ENCODE data around the gene RBM20. TPM values are rescaled to one million over a fixed set of nuclear protein-coding genes. Genes with fewer than 3 reads are reported as not detected.

Gene RBM20
- total RNA-seq, 4 donors from 2014 or later, result 1.6 to 18.6 (median 3.2) TPM

DNA sequence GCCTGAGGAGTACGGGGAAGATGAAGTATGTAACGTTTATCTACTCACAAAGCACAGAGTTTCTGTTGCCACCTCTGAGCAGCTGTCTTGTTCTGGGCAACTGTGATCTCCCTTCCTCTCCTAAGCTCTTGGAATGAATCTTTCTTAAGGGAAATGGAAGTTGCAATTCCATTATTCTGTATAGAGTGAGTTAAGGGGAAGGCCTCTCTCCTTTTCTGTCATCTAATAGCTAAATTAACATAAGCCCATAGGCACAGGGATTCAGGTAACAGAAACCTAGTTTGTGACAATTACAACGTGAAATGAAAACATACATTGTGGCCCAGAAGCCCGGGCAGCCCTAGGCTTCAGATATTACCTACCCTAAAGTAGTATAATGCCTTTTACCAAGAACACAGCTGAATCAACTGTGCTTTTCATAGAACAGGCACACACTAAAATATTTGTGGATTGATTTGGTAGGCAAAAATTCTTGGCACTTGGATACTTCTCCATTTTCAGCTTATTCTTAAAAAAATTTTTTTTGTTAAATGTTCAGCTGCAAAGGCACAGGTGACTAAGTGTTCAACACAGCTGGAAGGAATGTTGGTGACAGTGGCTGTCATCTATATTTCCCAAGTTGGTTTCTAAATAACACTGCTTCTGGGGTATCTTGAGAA, 223.8 kb downstream of the RBM20 start:
- WGBS, result 58% methylated on average over 4 of the region's 4 CpGs
- DNase-seq (ENCODE audit: low spot score in 2 of 2), result no peak

DNA sequence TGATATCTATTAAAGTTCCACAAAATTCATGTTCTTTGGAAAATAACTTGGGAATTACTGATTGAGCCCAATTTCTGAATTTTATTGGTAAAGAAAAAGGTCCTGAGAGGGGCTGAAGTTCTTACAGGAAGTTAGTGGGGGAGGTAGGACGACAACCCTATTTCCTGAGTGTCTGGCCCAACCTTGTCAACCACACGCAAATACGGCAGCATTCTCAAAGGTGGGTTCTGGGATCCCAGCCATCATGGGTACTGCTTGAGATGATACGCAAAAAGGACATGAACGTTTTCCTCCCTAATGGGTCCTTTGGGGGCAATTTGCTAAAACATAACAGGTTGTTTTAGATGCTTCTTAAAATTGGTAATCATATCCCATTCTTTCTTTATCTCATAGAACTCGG, 224.8 kb downstream of the RBM20 start:
- Histone ChIP-seq H3K4me3 (no peak overlapping the region), H3K4me1 (peaks cover 64% of the 10 kb centered on the region), H3K27me3 (no peaks in the 10 kb centered on the region), H3K9me3 (no peaks in the 10 kb centered on the region), H3K36me3 (no peaks in the 10 kb centered on the region), H3K27ac (no peak overlapping the region)
- WGBS, result 84% methylated on average over 6 of the region's 6 CpGs
- no peak for DNase-seq (ENCODE audit: low spot score in 2 of 2)
- TF ChIP-seq, protein P1, sequence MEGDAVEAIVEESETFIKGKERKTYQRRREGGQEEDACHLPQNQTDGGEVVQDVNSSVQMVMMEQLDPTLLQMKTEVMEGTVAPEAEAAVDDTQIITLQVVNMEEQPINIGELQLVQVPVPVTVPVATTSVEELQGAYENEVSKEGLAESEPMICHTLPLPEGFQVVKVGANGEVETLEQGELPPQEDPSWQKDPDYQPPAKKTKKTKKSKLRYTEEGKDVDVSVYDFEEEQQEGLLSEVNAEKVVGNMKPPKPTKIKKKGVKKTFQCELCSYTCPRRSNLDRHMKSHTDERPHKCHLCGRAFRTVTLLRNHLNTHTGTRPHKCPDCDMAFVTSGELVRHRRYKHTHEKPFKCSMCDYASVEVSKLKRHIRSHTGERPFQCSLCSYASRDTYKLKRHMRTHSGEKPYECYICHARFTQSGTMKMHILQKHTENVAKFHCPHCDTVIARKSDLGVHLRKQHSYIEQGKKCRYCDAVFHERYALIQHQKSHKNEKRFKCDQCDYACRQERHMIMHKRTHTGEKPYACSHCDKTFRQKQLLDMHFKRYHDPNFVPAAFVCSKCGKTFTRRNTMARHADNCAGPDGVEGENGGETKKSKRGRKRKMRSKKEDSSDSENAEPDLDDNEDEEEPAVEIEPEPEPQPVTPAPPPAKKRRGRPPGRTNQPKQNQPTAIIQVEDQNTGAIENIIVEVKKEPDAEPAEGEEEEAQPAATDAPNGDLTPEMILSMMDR (IDR thresholded peaks at IDR 0.05), result no peak
- TF ChIP-seq POLR2AphosphoS5 (IDR thresholded peaks at IDR 0.05), result no peak
- no peak for TF ChIP-seq POLR2A (IDR thresholded peaks at IDR 0.05)
- no peak for TF ChIP-seq EP300 (IDR thresholded peaks at IDR 0.05)

More for the DNA sequence above, 223.8 kb downstream of the RBM20 start:
- no peak overlapping the region for H3K4me3 ChIP-seq
- no peaks in the 10 kb centered on the region for H3K27me3 ChIP-seq
- TF ChIP-seq EP300 (IDR thresholded peaks at IDR 0.05) (no peak), POLR2AphosphoS5 (IDR thresholded peaks at IDR 0.05) (no peak), POLR2A (IDR thresholded peaks at IDR 0.05) (no peak)
- TF ChIP-seq, protein P1 (IDR thresholded peaks at IDR 0.05), result no peak
- peaks cover 75% of the 10 kb centered on the region for H3K4me1 ChIP-seq
- peak overlapping the region; percentile 61 for H3K27ac ChIP-seq
- H3K9me3 ChIP-seq, result no peaks in the 10 kb centered on the region
- no peaks in the 10 kb centered on the region for H3K36me3 ChIP-seq

DNA sequence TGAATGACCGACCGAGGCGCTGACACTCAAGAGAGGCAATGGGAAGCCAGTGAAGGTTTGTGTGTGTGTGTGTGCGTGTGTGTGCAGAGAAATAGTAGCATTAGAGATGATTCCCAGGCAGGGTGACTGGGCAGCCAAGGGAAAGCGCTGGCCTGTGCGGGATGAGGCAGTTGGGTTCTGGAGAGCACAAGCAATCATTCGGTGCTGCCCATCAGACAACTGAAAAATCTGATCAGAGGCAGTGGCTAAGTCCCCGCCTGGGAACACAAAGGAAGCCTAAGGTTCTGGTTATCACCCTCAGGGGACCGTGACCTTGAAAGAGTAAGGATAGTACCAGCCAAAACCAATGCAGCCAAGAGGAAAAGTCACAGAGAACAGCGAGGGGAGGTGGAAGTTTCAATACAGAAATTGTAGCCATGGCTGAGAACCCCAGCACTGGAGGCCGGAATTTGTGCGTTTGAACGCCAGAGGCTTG, 226.7 kb downstream of the RBM20 start:
- Histone ChIP-seq H3K27ac (peak overlapping the region; percentile 98), H3K4me3 (peak overlapping the region; percentile 87), H3K9me3 (no peaks in the 10 kb centered on the region), H3K36me3 (no peaks in the 10 kb centered on the region), H3K27me3 (no peaks in the 10 kb centered on the region), H3K4me1 (peaks cover 59% of the 10 kb centered on the region)
- TF ChIP-seq POLR2AphosphoS5 (IDR thresholded peaks at IDR 0.05) (no peak), POLR2A (IDR thresholded peaks at IDR 0.05) (no peak), EP300 (IDR thresholded peaks at IDR 0.05) (no peak)
- TF ChIP-seq, protein P1 (IDR thresholded peaks at IDR 0.05), result no peak
- DNase-seq (ENCODE audit: low spot score in 2 of 2), result no peak
- WGBS, result 38% methylated on average over 13 of the region's 13 CpGs

DNA sequence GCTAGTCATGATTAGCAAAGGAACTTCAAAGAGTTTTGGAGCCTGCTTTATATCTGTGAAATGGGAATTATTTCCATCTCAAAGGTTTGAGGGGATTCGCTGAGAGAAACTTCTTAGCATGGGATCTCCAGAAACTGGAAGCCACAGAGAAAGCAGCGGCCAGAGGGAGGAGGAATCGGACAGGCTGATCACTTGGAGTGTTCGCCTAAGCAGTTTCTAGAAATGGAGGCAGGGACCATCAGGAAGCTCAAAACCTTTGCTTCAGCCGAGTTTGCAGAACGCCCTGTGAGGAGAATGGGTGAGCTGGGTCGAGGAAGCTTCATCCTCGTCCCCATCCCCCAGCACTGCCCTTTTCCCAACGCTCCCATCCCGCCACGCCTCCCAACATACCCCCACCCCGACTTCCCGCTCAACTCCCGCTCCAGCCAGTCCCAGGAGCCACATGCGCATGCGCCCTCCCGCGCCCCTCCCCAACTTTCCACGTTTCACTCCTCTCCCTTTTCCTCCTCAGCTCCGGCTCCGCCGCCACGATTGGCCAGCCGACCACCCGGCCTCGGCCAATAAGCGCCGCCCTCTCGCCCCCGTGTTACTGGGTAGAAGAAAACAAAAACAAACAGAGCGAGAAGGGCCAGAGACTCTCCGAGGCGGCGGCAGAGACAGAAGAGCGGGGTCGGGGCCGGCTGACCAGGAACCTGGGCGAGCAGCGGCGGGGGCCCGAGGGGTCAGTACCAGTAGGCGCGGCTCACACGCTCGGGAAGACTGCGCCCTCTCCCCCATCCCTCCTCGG, 227.4 kb downstream of the RBM20 start, which contains the start of gene PDCD4:
Gene PDCD4 (plus strand): TSS at position 631 of the 787 bp plus-strand sequence. CDS start 4,100 bp downstream, outside the sequence.
- no peaks in the 10 kb centered on the region for H3K27me3 ChIP-seq
- H3K27ac ChIP-seq, result peak within 1 kb of the TSS; percentile 98
- under 1% methylated on average over 38 of the region's 47 CpGs for WGBS
- H3K9me3 ChIP-seq, result no peaks in the 10 kb centered on the region
- H3K4me1 ChIP-seq, result peaks cover 57% of the 10 kb centered on the region
- no peak for TF ChIP-seq EP300 (IDR thresholded peaks at IDR 0.05)
- peak; percentile 42 to 90 (median 80) for TF ChIP-seq POLR2AphosphoS5 (IDR thresholded peaks at IDR 0.05)
- TF ChIP-seq, protein P1 (IDR thresholded peaks at IDR 0.05), result no peak
- peak; percentile 96 to 97 for TF ChIP-seq POLR2A (IDR thresholded peaks at IDR 0.05)
- peak within 1 kb of the TSS; percentile 87 for H3K4me3 ChIP-seq
- peak; percentile 100 for DNase-seq (ENCODE audit: low spot score in 2 of 2)
- H3K36me3 ChIP-seq, result no peaks in the 10 kb centered on the region

Data from suprapubic skin (tissue), 4 donors.